HG02943 (cell line): ENCODE results near the gene TRIP13.
A peak's percentile ranks its signal among the peaks of the same experiment; 100 is the strongest.
"Not testable (repeated sequence)": the region's sequence is repeated elsewhere in the genome, so short reads cannot be mapped to it uniquely, and the experiment has no call there.

Source experiments
- ATAC-seq: cut with Tn5 transposase; IDR thresholded peaks from one replicate; pipeline ENCODE4 v1.9.1; 2021; ENCODE audit warnings: mild to moderate bottlenecking, low read depth, moderate library complexity; ENCODE audit not compliant: unreplicated experiment

Gene TRIP13

GRCh38 chr5:916441-917293, 24.0 kb downstream of the TRIP13 start:
- ATAC-seq: no peak

- not testable (repeated sequence) for ATAC-seq
Measured at GRCh38 chr5:918717-919116, 26.0 kb downstream of the TRIP13 start.

- ATAC-seq: no peak
Measured at GRCh38 chr5:919356-920000, 26.8 kb downstream of the TRIP13 start.

GRCh38 chr5:920321-920720, 27.6 kb downstream of the TRIP13 start:
- ATAC-seq: no peak

- no peak for ATAC-seq
Measured at GRCh38 chr5:921456-922435, 29.1 kb downstream of the TRIP13 start.

GRCh38 chr5:922436-923280, 30.0 kb downstream of the TRIP13 start:
- no peak for ATAC-seq

- peak; percentile 57 for ATAC-seq
Measured at GRCh38 chr5:923281-923873, 30.7 kb downstream of the TRIP13 start.

GRCh38 chr5:926417-927171, 33.9 kb downstream of the TRIP13 start:
- ATAC-seq: no peak

GRCh38 chr5:927172-928015, 34.7 kb downstream of the TRIP13 start:
- no peak for ATAC-seq

- ATAC-seq: not testable (repeated sequence)
Measured at GRCh38 chr5:929182-929581, 36.5 kb downstream of the TRIP13 start.

GRCh38 chr5:929596-929995, 36.9 kb downstream of the TRIP13 start:
- ATAC-seq: no peak

GRCh38 chr5:930866-931265, 38.2 kb downstream of the TRIP13 start:
- ATAC-seq: no peak

- ATAC-seq: no peak
Measured at GRCh38 chr5:931570-932145, 39.0 kb downstream of the TRIP13 start.

GRCh38 chr5:932151-932627, 39.5 kb downstream of the TRIP13 start:
- ATAC-seq: no peak

GRCh38 chr5:932628-933250, 40.1 kb downstream of the TRIP13 start:
- ATAC-seq: no peak

GRCh38 chr5:933251-933861, 40.7 kb downstream of the TRIP13 start:
- ATAC-seq: no peak

- ATAC-seq: not testable (repeated sequence)
Measured at GRCh38 chr5:933951-934350, 41.3 kb downstream of the TRIP13 start.
